Neutrophil (primary cell): ENCODE data around the gene CCDC66.

Source experiments
- H3K27ac ChIP-seq: fragments of 200-600 bp; sonication (generic); 2 replicates; pipeline ENCODE4 v1.5.1; 2016; ENCODE audit warnings: mild to moderate bottlenecking, moderate library complexity
- H3K27me3 ChIP-seq: fragments of 200-600 bp; sonication (generic); 2 replicates; pipeline ENCODE4 v1.6.0; 2016; ENCODE audit warnings: mild to moderate bottlenecking
- H3K36me3 ChIP-seq: fragments of 200-600 bp; sonication (generic); 2 replicates; pipeline ENCODE4 v1.5.1; 2017
- H3K4me1 ChIP-seq, 2 experiments: fragments of 200-600 bp in 1 of 2; sonication (generic) in 1 of 2; 1 replicate in 1 of 2; 2 replicates in 1 of 2; pipeline versions ENCODE4 v1.5.1 to v1.6.1; 2013 to 2016; ENCODE audit warnings: low read depth in 1 of 2, low read length in 1 of 2, mild to moderate bottlenecking in 1 of 2, moderate library complexity in 1 of 2; ENCODE audit not compliant: control insufficient read depth in 1 of 2, insufficient read depth in 1 of 2
- H3K4me3 ChIP-seq, 2 experiments: fragments of 200-600 bp in 1 of 2; sonication (generic) in 1 of 2; 1 replicate in 1 of 2; 2 replicates in 1 of 2; pipeline ENCODE4 v1.5.1; 2013 to 2016; ENCODE audit warnings: low read depth in 1 of 2, low read length in 1 of 2, mild to moderate bottlenecking in 1 of 2, moderate library complexity in 1 of 2
- H3K9me3 ChIP-seq: fragments of 200-600 bp; sonication (generic); 2 replicates; pipeline ENCODE4 v1.5.1; 2016
- TF ChIP-seq, protein P1 (sequence below): fragments of 200-600 bp; sonication (generic); IDR thresholded peaks from 2 replicates; pipeline ENCODE4 v1.5.1; 2016; ENCODE audit warnings: antibody characterized with exemption

Gene CCDC66

DNA sequence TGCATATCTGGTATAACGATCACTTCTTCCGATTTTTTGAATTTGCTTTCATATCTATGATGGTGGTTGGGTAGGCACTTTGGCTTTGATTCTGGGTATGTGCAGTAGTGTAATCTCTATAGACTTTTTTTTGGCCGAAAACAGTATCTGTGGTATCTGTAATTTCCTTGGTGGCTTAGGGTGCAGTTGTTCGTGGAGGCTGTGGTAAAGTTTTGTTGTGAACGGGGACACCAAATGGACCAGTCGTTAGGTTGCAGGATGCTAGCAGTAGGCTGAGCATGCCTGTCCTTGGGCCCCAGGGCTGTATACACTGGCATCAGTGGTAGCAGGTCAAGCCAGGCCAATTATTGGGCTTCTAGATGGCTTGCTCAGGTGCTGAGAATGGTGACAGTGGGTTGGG lies 55.2 kb downstream of the CCDC66 start:
- H3K4me1 ChIP-seq: peaks cover 0 to 15% of the 10 kb centered on the region in 2 experiments
- no peak overlapping the region for H3K27ac ChIP-seq

DNA sequence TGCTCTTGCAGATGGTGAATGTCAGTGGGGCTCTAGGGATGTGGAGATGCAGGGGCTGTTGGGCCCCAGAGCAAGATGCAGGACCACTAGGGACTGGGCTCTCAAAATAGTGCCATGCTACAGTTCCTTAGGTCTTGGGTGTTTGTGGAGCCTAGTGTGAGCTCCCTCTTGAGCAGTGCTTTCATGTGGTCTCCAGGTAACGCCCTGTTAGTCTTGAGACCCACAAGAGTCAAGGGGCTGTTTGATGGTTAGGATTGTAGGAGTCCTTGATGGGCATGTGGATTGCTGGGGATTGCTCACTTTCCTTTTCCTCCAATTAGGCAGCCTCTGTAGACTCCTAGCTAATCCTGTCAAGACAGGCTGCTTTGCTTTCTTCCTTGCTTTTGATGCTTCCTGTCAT lies 56.0 kb downstream of the CCDC66 start:
- peaks cover 0 to 9% of the 10 kb centered on the region in 2 experiments for H3K4me1 ChIP-seq
- TF ChIP-seq, protein P1, sequence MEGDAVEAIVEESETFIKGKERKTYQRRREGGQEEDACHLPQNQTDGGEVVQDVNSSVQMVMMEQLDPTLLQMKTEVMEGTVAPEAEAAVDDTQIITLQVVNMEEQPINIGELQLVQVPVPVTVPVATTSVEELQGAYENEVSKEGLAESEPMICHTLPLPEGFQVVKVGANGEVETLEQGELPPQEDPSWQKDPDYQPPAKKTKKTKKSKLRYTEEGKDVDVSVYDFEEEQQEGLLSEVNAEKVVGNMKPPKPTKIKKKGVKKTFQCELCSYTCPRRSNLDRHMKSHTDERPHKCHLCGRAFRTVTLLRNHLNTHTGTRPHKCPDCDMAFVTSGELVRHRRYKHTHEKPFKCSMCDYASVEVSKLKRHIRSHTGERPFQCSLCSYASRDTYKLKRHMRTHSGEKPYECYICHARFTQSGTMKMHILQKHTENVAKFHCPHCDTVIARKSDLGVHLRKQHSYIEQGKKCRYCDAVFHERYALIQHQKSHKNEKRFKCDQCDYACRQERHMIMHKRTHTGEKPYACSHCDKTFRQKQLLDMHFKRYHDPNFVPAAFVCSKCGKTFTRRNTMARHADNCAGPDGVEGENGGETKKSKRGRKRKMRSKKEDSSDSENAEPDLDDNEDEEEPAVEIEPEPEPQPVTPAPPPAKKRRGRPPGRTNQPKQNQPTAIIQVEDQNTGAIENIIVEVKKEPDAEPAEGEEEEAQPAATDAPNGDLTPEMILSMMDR: no peak
- H3K36me3 ChIP-seq: peaks cover 21% of the 10 kb centered on the region

More for the DNA sequence above, 55.2 kb downstream of the CCDC66 start:
- no peaks in the 10 kb centered on the region for H3K9me3 ChIP-seq
- TF ChIP-seq, protein P1: no peak
- no peak overlapping the region for H3K4me3 ChIP-seq
- H3K27me3 ChIP-seq: no peaks in the 10 kb centered on the region
- peaks cover 14% of the 10 kb centered on the region for H3K36me3 ChIP-seq

DNA sequence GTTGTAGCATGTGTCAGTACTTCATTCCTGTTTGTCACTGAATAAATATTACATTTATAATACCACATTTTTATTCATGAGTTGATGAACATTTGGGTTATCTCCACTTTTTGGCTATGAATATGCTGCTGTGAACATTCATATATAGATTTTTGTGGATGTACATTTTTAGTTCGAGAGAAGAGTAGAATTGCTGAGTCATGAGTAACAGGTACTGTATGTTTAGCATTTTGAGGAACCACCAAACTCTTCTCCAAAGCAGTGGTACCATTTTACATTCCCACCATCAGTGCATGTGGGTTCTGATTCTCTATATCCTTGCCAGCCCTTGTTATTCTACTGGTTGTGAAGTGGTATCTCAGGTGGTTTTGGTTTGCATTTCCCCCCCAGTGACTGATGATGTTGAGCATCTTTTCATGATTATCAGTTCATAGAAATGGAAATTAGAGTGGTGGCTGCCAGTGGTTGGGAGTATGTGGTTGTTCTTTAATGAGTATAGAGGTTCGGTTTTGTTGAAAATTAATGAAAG lies 59.6 kb downstream of the CCDC66 start:
- no peaks in the 10 kb centered on the region for H3K4me1 ChIP-seq
- TF ChIP-seq, protein P1: no peak
- H3K27me3 ChIP-seq: no peaks in the 10 kb centered on the region
- peak overlapping the region; percentile 17 for H3K27ac ChIP-seq
- no peak overlapping the region for H3K4me3 ChIP-seq
- H3K9me3 ChIP-seq: no peaks in the 10 kb centered on the region
- H3K36me3 ChIP-seq: peaks cover 56% of the 10 kb centered on the region

More for the DNA sequence above, 56.0 kb downstream of the CCDC66 start:
- no peak overlapping the region for H3K4me3 ChIP-seq
- H3K27ac ChIP-seq: no peak overlapping the region
- no peaks in the 10 kb centered on the region for H3K27me3 ChIP-seq
- no peaks in the 10 kb centered on the region for H3K9me3 ChIP-seq

DNA sequence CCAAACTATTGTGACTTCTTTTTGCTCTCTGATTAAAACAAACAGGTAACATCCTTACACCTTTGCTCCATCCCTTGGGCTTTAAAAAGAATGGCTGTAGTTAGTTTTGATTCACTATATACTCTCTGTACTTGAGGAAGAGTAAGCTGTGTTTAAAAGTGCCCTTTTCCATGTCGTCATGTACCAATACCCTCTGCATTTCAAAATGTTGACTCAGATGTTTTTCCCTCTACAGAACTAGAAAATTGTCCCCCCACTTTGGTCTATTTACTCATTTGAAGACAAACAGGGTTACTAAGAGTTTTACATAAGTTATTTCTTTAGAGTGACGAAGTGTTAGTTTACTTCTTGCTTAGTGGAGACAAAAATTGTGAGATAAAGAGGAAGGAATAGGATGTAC lies 63.4 kb downstream of the CCDC66 start:
- Histone ChIP-seq H3K27me3 (no peaks in the 10 kb centered on the region), H3K36me3 (peaks cover 80% of the 10 kb centered on the region)

DNA sequence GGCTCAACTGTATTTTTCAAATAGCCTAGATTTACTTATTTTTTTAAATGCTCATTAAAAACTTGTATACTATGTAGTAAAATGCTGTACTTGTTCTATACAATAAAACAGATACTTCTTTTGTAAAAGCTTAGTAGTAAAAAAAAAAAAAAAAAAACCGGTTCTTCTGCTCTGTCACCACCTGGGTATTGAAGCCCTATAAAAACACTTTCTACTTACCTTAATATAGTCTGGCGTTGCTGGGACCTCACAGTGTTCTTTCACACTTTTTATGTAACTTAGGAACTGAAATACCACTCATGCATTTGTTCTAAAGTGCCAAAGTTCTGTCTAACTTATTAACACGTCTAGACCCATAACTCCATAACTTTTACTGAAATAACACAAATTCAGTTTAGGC lies 64.7 kb downstream of the CCDC66 start:
- no peak overlapping the region for H3K4me3 ChIP-seq
- no peaks in the 10 kb centered on the region for H3K4me1 ChIP-seq
- H3K27me3 ChIP-seq: no peaks in the 10 kb centered on the region
- peaks cover 93% of the 10 kb centered on the region for H3K36me3 ChIP-seq
- no peak overlapping the region for H3K27ac ChIP-seq
- TF ChIP-seq, protein P1: no peak
- H3K9me3 ChIP-seq: no peaks in the 10 kb centered on the region

More for the DNA sequence above, 63.4 kb downstream of the CCDC66 start:
- Histone ChIP-seq H3K4me3 (no peak overlapping the region), H3K27ac (no peak overlapping the region), H3K9me3 (no peaks in the 10 kb centered on the region), H3K4me1 (no peaks in the 10 kb centered on the region)
- TF ChIP-seq, protein P1: no peak

DNA sequence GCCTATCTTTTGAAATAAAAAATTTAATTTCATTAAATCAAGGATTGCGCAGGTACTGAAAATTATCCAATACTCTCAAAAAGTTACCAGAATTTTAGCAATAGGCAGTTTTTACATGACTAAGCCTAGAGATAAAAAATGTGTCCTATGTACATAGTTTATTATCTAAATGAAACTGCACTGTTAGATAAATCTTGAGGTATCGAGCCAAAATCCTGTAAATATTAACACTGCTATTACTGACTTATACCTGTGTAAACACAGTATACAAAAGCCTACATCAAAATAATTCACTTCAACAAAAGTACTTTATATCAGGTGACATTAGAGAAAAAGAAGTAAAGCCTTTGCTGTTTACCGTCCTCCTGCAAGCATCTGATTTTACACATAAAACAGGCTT lies 65.4 kb downstream of the CCDC66 start:
- H3K4me3 ChIP-seq: no peak overlapping the region
- no peaks in the 10 kb centered on the region for H3K27me3 ChIP-seq
- H3K4me1 ChIP-seq: no peaks in the 10 kb centered on the region
- no peak overlapping the region for H3K27ac ChIP-seq
- TF ChIP-seq, protein P1: no peak
- no peaks in the 10 kb centered on the region for H3K9me3 ChIP-seq
- peaks cover 98% of the 10 kb centered on the region for H3K36me3 ChIP-seq
